ENCODE results near the gene CDH13.

- TF ChIP-seq EZH2phosphoT487 (IDR thresholded peaks at IDR 0.05; ENCODE audit: borderline replicate concordance, low read depth, low read length) (no peak), CTCF (conservative IDR thresholded peaks at IDR 0.05; ENCODE audit: low read length) (no peak)
Measured at GRCh38 chr16:83002351-83003334, 375.9 kb downstream of the CDH13 start.

Measured in OCI-LY7 (cell line).